GM19372 (cell line): ENCODE data around the gene RABGAP1L.
"Not testable (repeated sequence)": the region's sequence is repeated elsewhere in the genome, so short reads cannot be mapped to it uniquely, and the experiment has no call there.

Experiments
- ATAC-seq: cut with Tn5 transposase; IDR thresholded peaks from one replicate; pipeline ENCODE4 v1.9.1; 2021; ENCODE audit warnings: mild to moderate bottlenecking, low read depth, moderate library complexity; ENCODE audit not compliant: unreplicated experiment

RABGAP1L gene

GRCh38 chr1:174284052-174284451 lies 124.7 kb downstream of the RABGAP1L start:
- ATAC-seq = no peak

GRCh38 chr1:174286042-174286441 lies 126.7 kb downstream of the RABGAP1L start:
- no peak for ATAC-seq

GRCh38 chr1:174289644-174290310 lies 130.5 kb downstream of the RABGAP1L start:
- no peak for ATAC-seq

- no peak for ATAC-seq
These were observed 131.7 kb downstream of the RABGAP1L start for GRCh38 chr1:174291059-174291458.

GRCh38 chr1:174296309-174296708 lies 137.0 kb downstream of the RABGAP1L start:
- no peak for ATAC-seq

- ATAC-seq = no peak
These were observed 138.0 kb downstream of the RABGAP1L start for GRCh38 chr1:174297351-174297750.

GRCh38 chr1:174301295-174302077 lies 142.2 kb downstream of the RABGAP1L start:
- no peak for ATAC-seq

- no peak for ATAC-seq
These were observed 149.3 kb downstream of the RABGAP1L start for GRCh38 chr1:174308604-174309003.

GRCh38 chr1:174309490-174309889 lies 150.2 kb downstream of the RABGAP1L start:
- ATAC-seq = no peak

GRCh38 chr1:174314433-174314832 lies 155.1 kb downstream of the RABGAP1L start:
- no peak for ATAC-seq

- no peak for ATAC-seq
These were observed 155.9 kb downstream of the RABGAP1L start for GRCh38 chr1:174315239-174315638.

- ATAC-seq = not testable (repeated sequence)
These were observed 161.6 kb downstream of the RABGAP1L start for GRCh38 chr1:174320897-174321296.

- ATAC-seq = no peak
These were observed 163.0 kb downstream of the RABGAP1L start for GRCh38 chr1:174322202-174322862.

GRCh38 chr1:174324493-174324892 lies 165.2 kb downstream of the RABGAP1L start:
- no peak for ATAC-seq

- no peak for ATAC-seq
These were observed 165.6 kb downstream of the RABGAP1L start for GRCh38 chr1:174324939-174325338.

- ATAC-seq = no peak
These were observed 167.0 kb downstream of the RABGAP1L start for GRCh38 chr1:174326278-174326677.

GRCh38 chr1:174333437-174333836 lies 174.1 kb downstream of the RABGAP1L start:
- ATAC-seq = no peak

GRCh38 chr1:174337000-174337681 lies 177.8 kb downstream of the RABGAP1L start:
- no peak for ATAC-seq

- ATAC-seq = not testable (repeated sequence)
These were observed 181.1 kb downstream of the RABGAP1L start for GRCh38 chr1:174340404-174340803.

- no peak for ATAC-seq
These were observed 184.8 kb downstream of the RABGAP1L start for GRCh38 chr1:174344162-174344561.

- no peak for ATAC-seq
These were observed 192.8 kb downstream of the RABGAP1L start for GRCh38 chr1:174352117-174352516.
